ENCODE results near the gene PTPN6.

PTPN6 gene

GRCh38 chr12:6979453-6979852 is 28.3 kb downstream of the PTPN6 start:
- TF ChIP-seq ARNT (IDR thresholded peaks at IDR 0.05) (no peak), L3MBTL2 (conservative IDR thresholded peaks at IDR 0.05) (no peak), ZNF384 (IDR thresholded peaks at IDR 0.05) (no peak), BHLHE40 (IDR thresholded peaks at IDR 0.05; ENCODE audit: borderline replicate concordance) (no peak), TARDBP (IDR thresholded peaks at IDR 0.05) (no peak), PKNOX1 (IDR thresholded peaks at IDR 0.05) (no peak), HDGF (IDR thresholded peaks at IDR 0.05; ENCODE audit: borderline replicate concordance) (no peak), FOXK2 (IDR thresholded peaks at IDR 0.05) (no peak)
- no peak for DNase-seq (ENCODE audit: extremely low spot score)
- ChIA-PET CTCF (no interaction called here), POLR2A (interaction anchor here (1.0 kb wide), 1 partner anchor 12 kb away, joined by 3 read pairs; no protein-coding TSS in a partner anchor)

- ChIA-PET CTCF (interaction anchor here (1.5 kb wide), 1 partner anchor 18 kb away, joined by 4 read pairs; no protein-coding TSS in a partner anchor), POLR2A (no interaction called here)
- TF ChIP-seq ARNT (IDR thresholded peaks at IDR 0.05) (no peak), FOXK2 (IDR thresholded peaks at IDR 0.05) (no peak), FOXA1 (IDR thresholded peaks at IDR 0.05) (no peak), HDGF (IDR thresholded peaks at IDR 0.05; ENCODE audit: borderline replicate concordance) (no peak), ELF4 (IDR thresholded peaks at IDR 0.05) (no peak), ZNF384 (IDR thresholded peaks at IDR 0.05) (no peak), BHLHE40 (IDR thresholded peaks at IDR 0.05; ENCODE audit: borderline replicate concordance) (no peak), CTBP1 (IDR thresholded peaks at IDR 0.05; ENCODE audit: borderline replicate concordance) (no peak), PKNOX1 (IDR thresholded peaks at IDR 0.05) (no peak), L3MBTL2 (conservative IDR thresholded peaks at IDR 0.05) (no peak), SP1 (IDR thresholded peaks at IDR 0.05) (no peak), FOXM1 (IDR thresholded peaks at IDR 0.05; ENCODE audit: borderline replicate concordance) (no peak), SUZ12 (IDR thresholded peaks at IDR 0.05) (no peak), LEF1 (IDR thresholded peaks at IDR 0.05; ENCODE audit: borderline replicate concordance) (no peak), NFRKB (IDR thresholded peaks at IDR 0.05) (no peak)
- no peak for DNase-seq (ENCODE audit: extremely low spot score)
Measured at GRCh38 chr12:6980075-6980474, 28.9 kb downstream of the PTPN6 start.

GRCh38 chr12:6980740-6981139 is 29.6 kb downstream of the PTPN6 start:
- ChIA-PET POLR2A (no interaction called here), CTCF (interaction anchor here (0.6 to 1.5 kb wide), 2 partner anchors 19 to 25 kb away, joined by 3 to 4 read pairs; no protein-coding TSS in a partner anchor)
- no peak for DNase-seq (ENCODE audit: extremely low spot score)
- TF ChIP-seq BHLHE40 (IDR thresholded peaks at IDR 0.05; ENCODE audit: borderline replicate concordance), result no peak
- TF ChIP-seq L3MBTL2 (conservative IDR thresholded peaks at IDR 0.05), result no peak

- no peak for DNase-seq (ENCODE audit: extremely low spot score)
- ChIA-PET POLR2A (no interaction called here), CTCF (interaction anchor here (0.6 to 1.5 kb wide), 2 partner anchors 19 to 24 kb away, joined by 3 to 4 read pairs; no protein-coding TSS in a partner anchor)
- TF ChIP-seq TARDBP (IDR thresholded peaks at IDR 0.05), result no peak
- TF ChIP-seq ZNF384 (IDR thresholded peaks at IDR 0.05), result no peak
- TF ChIP-seq CTBP1 (IDR thresholded peaks at IDR 0.05; ENCODE audit: borderline replicate concordance), result no peak
- TF ChIP-seq HDGF (IDR thresholded peaks at IDR 0.05; ENCODE audit: borderline replicate concordance), result no peak
- TF ChIP-seq SP1 (IDR thresholded peaks at IDR 0.05), result no peak
- TF ChIP-seq ELF4 (IDR thresholded peaks at IDR 0.05), result no peak
- no peak for TF ChIP-seq FOXA1 (IDR thresholded peaks at IDR 0.05)
- no peak for TF ChIP-seq PKNOX1 (IDR thresholded peaks at IDR 0.05)
- no peak for TF ChIP-seq SUZ12 (IDR thresholded peaks at IDR 0.05)
- no peak for TF ChIP-seq NFRKB (IDR thresholded peaks at IDR 0.05)
Measured at GRCh38 chr12:6981152-6982052, 30.2 kb downstream of the PTPN6 start.

- ChIA-PET POLR2A (no interaction called here), CTCF (no interaction called here)
- no peak for DNase-seq (ENCODE audit: extremely low spot score)
- no peak for TF ChIP-seq LEF1 (IDR thresholded peaks at IDR 0.05; ENCODE audit: borderline replicate concordance)
- TF ChIP-seq L3MBTL2 (conservative IDR thresholded peaks at IDR 0.05), result no peak
- TF ChIP-seq PKNOX1 (IDR thresholded peaks at IDR 0.05), result no peak
- no peak for TF ChIP-seq HDGF (IDR thresholded peaks at IDR 0.05; ENCODE audit: borderline replicate concordance)
- no peak for TF ChIP-seq SUZ12 (IDR thresholded peaks at IDR 0.05)
- no peak for TF ChIP-seq ELF4 (IDR thresholded peaks at IDR 0.05)
- no peak for TF ChIP-seq TARDBP (IDR thresholded peaks at IDR 0.05)
- no peak for TF ChIP-seq FOXK2 (IDR thresholded peaks at IDR 0.05)
- TF ChIP-seq SP1 (IDR thresholded peaks at IDR 0.05), result no peak
- TF ChIP-seq ZNF384 (IDR thresholded peaks at IDR 0.05), result no peak
- no peak for TF ChIP-seq FOXA1 (IDR thresholded peaks at IDR 0.05)
- no peak for TF ChIP-seq CTBP1 (IDR thresholded peaks at IDR 0.05; ENCODE audit: borderline replicate concordance)
Measured at GRCh38 chr12:6982532-6982931, 31.4 kb downstream of the PTPN6 start.

All from HEK293T (cell line).